ENCODE measurements around the gene OBSCN.

The OBSCN gene

DNA sequence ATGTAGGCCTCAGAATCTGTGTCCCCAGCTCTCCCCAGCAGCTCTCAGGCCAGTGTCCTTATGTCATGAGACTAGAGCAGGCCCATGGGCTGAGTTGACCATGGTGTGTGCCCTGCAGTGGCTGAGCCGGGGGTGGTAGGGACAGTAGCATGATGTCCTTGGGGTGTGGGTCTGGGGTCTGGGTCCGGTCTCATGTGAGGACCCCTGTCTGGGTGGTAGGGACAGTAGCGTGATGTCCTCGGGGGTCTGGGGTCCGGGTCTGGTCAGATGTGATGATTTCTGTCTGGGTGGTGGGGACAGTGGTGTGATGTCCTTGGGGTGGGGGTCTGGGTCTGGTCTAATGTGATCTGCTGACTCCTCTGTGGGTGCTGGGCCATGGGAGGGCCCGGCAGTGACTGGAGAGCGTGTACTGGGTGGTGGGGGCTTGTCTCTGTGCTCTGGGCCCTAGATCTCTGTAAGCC lies 64.5 kb downstream of the OBSCN start:
- no peak overlapping the region for H3K4me3 ChIP-seq (ENCODE audit: low read depth, low read length)
- DNase-seq (ENCODE audit: low read depth) = no peak
- TF ChIP-seq, protein P1, sequence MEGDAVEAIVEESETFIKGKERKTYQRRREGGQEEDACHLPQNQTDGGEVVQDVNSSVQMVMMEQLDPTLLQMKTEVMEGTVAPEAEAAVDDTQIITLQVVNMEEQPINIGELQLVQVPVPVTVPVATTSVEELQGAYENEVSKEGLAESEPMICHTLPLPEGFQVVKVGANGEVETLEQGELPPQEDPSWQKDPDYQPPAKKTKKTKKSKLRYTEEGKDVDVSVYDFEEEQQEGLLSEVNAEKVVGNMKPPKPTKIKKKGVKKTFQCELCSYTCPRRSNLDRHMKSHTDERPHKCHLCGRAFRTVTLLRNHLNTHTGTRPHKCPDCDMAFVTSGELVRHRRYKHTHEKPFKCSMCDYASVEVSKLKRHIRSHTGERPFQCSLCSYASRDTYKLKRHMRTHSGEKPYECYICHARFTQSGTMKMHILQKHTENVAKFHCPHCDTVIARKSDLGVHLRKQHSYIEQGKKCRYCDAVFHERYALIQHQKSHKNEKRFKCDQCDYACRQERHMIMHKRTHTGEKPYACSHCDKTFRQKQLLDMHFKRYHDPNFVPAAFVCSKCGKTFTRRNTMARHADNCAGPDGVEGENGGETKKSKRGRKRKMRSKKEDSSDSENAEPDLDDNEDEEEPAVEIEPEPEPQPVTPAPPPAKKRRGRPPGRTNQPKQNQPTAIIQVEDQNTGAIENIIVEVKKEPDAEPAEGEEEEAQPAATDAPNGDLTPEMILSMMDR (IDR thresholded peaks at IDR 0.05; ENCODE audit: control insufficient read depth, extremely low read depth, insufficient read depth) = no peak

DNA sequence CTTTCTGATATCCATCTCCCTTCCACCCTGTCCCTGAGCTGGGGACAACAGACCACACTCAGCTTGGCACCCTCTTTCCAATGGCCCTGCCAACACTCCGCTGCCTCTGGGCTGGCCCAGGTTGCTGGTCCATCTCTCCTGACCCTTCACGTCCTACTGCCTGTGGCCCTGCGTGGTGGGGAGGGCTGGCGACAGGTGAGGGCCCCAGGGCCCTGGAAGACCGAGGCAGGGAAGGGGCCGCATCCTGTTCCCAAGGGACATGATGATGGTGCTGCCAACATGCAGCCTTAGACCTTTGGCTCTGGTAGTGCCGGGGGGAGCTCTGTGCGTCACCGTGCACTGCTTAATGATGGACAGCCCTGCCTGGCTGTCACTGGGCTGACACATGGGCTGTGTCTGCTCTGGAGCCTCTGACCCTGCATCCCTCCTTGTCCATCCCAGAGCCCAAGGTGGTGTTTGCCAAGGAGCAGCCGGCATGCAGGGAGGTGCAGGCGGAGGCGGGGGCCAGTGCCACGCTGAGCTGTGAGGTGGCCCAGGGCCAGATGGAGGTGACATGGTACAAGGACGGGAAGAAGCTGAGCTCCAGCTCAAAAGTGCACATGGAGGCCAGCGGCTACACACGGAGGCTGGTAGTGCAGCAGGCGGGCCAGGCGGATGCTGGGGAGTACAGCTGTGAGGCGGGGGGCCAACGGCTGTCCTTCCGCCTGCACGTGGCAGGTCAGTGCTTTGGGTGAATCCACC lies 65.2 kb downstream of the OBSCN start:
- H3K4me3 ChIP-seq (ENCODE audit: low read depth, low read length) = no peak overlapping the region

DNA sequence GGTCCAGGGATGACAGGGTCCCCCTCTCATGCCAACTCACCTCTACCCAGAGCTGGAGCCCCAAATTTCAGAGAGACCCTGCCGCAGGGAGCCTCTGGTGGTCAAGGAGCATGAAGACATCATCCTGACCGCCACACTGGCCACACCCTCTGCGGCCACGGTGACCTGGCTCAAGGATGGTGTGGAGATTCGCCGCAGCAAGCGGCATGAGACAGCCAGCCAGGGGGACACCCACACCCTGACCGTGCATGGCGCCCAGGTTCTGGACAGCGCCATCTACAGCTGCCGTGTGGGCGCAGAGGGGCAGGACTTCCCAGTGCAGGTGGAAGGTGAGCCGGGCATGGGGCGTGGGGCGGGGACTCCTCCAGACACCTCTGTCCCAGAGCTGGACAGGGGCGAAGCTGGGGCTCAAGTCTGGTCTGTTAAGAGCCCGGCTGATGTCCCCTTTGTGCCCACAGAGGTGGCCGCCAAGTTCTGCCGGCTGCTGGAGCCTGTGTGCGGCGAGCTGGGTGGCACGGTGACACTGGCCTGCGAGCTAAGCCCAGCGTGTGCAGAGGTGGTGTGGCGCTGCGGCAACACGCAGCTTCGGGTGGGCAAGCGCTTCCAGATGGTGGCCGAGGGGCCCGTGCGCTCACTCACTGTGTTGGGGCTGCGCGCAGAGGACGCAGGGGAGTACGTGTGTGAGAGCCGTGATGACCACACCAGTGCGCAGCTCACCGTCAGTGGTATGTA lies 66.0 kb downstream of the OBSCN start:
- DNase-seq (ENCODE audit: low read depth) = no peak
- TF ChIP-seq, protein P1 (IDR thresholded peaks at IDR 0.05; ENCODE audit: control insufficient read depth, extremely low read depth, insufficient read depth) = no peak
- no peak overlapping the region for H3K4me3 ChIP-seq (ENCODE audit: low read depth, low read length)

More for the DNA sequence above, 65.2 kb downstream of the OBSCN start:
- TF ChIP-seq, protein P1 (IDR thresholded peaks at IDR 0.05; ENCODE audit: control insufficient read depth, extremely low read depth, insufficient read depth) = no peak
- DNase-seq (ENCODE audit: low read depth) = no peak

DNA sequence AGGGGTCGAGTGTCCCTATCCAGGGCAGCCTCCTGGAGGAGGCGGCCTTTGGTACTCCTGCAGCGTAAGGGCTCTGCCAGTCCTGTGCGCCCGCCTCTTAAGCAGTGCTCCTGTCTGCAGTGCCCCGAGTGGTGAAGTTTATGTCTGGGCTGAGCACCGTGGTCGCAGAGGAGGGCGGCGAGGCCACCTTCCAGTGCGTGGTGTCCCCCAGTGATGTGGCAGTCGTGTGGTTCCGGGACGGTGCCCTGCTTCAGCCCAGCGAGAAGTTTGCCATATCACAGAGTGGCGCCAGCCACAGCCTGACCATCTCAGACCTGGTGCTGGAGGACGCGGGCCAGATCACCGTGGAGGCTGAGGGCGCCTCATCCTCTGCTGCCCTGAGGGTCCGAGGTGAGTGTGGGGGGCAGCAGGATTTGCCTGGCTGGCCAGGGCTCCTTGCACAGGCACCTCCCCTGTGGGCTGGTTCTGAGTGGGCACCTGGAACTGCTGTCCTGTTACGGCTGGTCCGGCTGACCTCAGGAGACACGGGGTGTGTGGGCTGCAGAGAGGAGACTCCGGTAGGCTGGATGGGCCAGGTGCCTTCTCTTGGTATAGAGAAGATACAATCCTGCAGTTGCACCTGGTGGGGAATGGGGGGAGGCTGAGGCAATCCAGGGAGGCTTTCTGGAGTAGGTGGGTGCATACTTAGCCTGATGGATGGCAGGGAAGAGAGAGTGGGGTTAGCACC lies 66.8 kb downstream of the OBSCN start:
- DNase-seq (ENCODE audit: low read depth) = no peak
- TF ChIP-seq, protein P1 (IDR thresholded peaks at IDR 0.05; ENCODE audit: control insufficient read depth, extremely low read depth, insufficient read depth) = no peak
- no peak overlapping the region for H3K4me3 ChIP-seq (ENCODE audit: low read depth, low read length)

DNA sequence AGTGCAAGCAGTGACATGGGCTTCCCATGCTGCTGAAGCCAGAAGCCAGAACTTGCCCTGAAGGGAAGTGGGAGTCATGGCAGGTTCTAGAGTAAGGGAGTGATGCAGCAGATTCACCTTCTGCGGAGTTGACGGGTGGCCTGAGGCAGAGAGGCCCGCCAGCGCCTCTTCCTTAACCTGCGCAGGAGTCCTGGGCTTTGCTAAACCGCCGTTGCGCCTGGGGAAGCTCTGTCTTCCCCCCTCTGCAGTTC lies 67.3 kb downstream of the OBSCN start:
- no peak for DNase-seq (ENCODE audit: low read depth)
- no peak overlapping the region for H3K4me3 ChIP-seq (ENCODE audit: low read depth, low read length)
- TF ChIP-seq, protein P1 (IDR thresholded peaks at IDR 0.05; ENCODE audit: control insufficient read depth, extremely low read depth, insufficient read depth) = no peak

DNA sequence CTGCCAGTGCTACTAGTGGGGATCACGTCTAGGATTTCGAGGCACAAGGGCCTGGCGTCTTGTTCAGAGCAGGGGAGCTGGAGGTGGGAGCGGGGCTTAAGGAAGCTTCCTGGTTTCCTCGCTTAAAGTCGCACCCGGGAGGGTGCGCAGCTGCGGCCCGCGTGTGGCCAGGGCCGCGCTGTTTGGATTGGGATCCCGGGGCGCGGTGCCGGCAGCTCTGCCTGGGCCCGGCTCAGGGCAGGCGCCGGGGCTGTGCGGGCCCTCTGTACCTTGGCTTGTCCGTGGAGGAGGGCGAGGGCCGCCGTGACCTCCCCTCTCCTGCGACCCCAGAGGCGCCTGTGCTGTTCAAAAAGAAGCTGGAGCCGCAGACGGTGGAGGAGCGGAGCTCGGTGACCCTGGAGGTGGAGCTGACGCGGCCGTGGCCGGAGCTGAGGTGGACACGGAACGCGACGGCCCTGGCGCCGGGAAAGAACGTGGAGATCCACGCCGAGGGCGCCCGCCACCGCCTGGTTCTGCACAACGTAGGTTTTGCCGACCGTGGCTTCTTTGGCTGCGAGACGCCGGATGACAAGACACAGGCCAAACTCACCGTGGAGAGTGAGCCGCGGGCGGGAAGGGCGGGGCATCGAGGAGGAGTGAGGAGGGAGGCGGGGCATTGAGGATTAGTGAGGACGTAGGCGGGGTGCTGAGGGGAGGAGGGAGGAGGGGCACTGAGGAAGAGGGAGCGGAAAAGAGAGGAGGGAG lies 67.8 kb downstream of the OBSCN start:
- TF ChIP-seq, protein P1 (IDR thresholded peaks at IDR 0.05; ENCODE audit: control insufficient read depth, extremely low read depth, insufficient read depth) = no peak
- no peak for DNase-seq (ENCODE audit: low read depth)
- H3K4me3 ChIP-seq (ENCODE audit: low read depth, low read length) = no peak overlapping the region

Data from LNCaP clone FGC (cell line).